Measurements from ENCODE around the gene TBC1D5. TPM values are rescaled to one million over a fixed set of nuclear protein-coding genes. Genes with fewer than 3 reads are reported as not detected.
A peak's percentile ranks its signal among the peaks of the same experiment; 100 is the strongest.
"Not testable (repeated sequence)": the region's sequence is repeated elsewhere in the genome, so short reads cannot be mapped to it uniquely, and the experiment has no call there.

TBC1D5 gene
- total RNA-seq, 1 experiment from 2014 or later, result 26.1 TPM

- H3K4me1 Mint-ChIP-seq; H3K27ac Mint-ChIP-seq; H3K27me3 Mint-ChIP-seq (ENCODE audit: low read depth); DNase-seq (ENCODE audit: low spot score); H3K4me3 Mint-ChIP-seq; ATAC-seq; CTCF ChIA-PET; POLR2A ChIA-PET; H3K36me3 Mint-ChIP-seq; H3K9me3 Mint-ChIP-seq: not testable (repeated sequence)
Observed at GRCh38 chr3:17649748-17650147, 92.7 kb downstream of the TBC1D5 start.

GRCh38 chr3:17648630-17649355 is 93.6 kb downstream of the TBC1D5 start:
- H3K9me3 Mint-ChIP-seq; H3K36me3 Mint-ChIP-seq; ATAC-seq; H3K27ac Mint-ChIP-seq; CTCF ChIA-PET; POLR2A ChIA-PET; H3K27me3 Mint-ChIP-seq (ENCODE audit: low read depth); H3K4me3 Mint-ChIP-seq; H3K4me1 Mint-ChIP-seq; DNase-seq (ENCODE audit: low spot score): not testable (repeated sequence)

GRCh38 chr3:17645074-17645698 is 97.2 kb downstream of the TBC1D5 start:
- POLR2A ChIA-PET, result interaction anchor here (1.3 kb wide), 1 partner anchor 196 kb away, joined by 3 read pairs; no protein-coding TSS in a partner anchor
- peaks cover 8% of the 10 kb centered on the region for H3K9me3 Mint-ChIP-seq
- no peaks in the 10 kb centered on the region for H3K27me3 Mint-ChIP-seq (ENCODE audit: low read depth)
- ATAC-seq (peak; percentile 62), DNase-seq (ENCODE audit: low spot score) (no peak)
- no peaks in the 10 kb centered on the region for H3K4me1 Mint-ChIP-seq
- H3K4me3 Mint-ChIP-seq, result no peak overlapping the region
- TF ChIP-seq CTCF (IDR thresholded peaks at IDR 0.05), result peak; percentile 51
- TF ChIP-seq E2F1 (CRISPR knock-in tag; IDR thresholded peaks at IDR 0.05), result no peak
- peaks cover 5% of the 10 kb centered on the region for H3K36me3 Mint-ChIP-seq
- no peak overlapping the region for H3K27ac Mint-ChIP-seq
- CTCF ChIA-PET, result interaction anchor here (0.6 to 2.7 kb wide), 39 partner anchors 8 to 334 kb away, joined by 3 to 56 read pairs (median 4); partner anchors contain the start of gene TBC1D5

GRCh38 chr3:17643691-17644090 is 98.7 kb downstream of the TBC1D5 start:
- POLR2A ChIA-PET, result no interaction called here
- Mint-ChIP-seq H3K4me3 (no peak overlapping the region), H3K27me3 (ENCODE audit: low read depth) (no peaks in the 10 kb centered on the region), H3K9me3 (peaks cover under 1% of the 10 kb centered on the region; the same call in 1 of the 2 replicates), H3K27ac (no peak overlapping the region), H3K36me3 (no peaks in the 10 kb centered on the region; the same call in 1 of the 2 replicates), H3K4me1 (0 out of 2 replicates have a peak, but pooled peaks cover 4% of the 10 kb centered on the region)
- DNase-seq (ENCODE audit: low spot score) (no peak), ATAC-seq (no peak)
- CTCF ChIA-PET, result interaction anchor here (2.7 kb wide), 1 partner anchor 198 kb away, joined by 56 read pairs; no protein-coding TSS in a partner anchor
- TF ChIP-seq ZNF396 (CRISPR knock-in tag; IDR thresholded peaks at IDR 0.05; ENCODE audit: borderline replicate concordance) (no peak), TP53 (CRISPR knock-in tag; IDR thresholded peaks at IDR 0.05) (no peak), ZNF263 (CRISPR knock-in tag; IDR thresholded peaks at IDR 0.05; ENCODE audit: low read depth) (no peak), ZNF512 (CRISPR knock-in tag; IDR thresholded peaks at IDR 0.05; ENCODE audit: borderline replicate concordance) (no peak), TEAD1 (CRISPR knock-in tag; IDR thresholded peaks at IDR 0.05) (no peak), ZNF219 (CRISPR knock-in tag; IDR thresholded peaks at IDR 0.05; ENCODE audit: borderline replicate concordance) (no peak), E2F5 (CRISPR knock-in tag; IDR thresholded peaks at IDR 0.05) (no peak), SP1 (CRISPR knock-in tag; conservative IDR thresholded peaks at IDR 0.05) (no peak), ELF4 (CRISPR knock-in tag; IDR thresholded peaks at IDR 0.05; ENCODE audit: low read depth) (no peak), ZNF232 (CRISPR knock-in tag; IDR thresholded peaks at IDR 0.05) (no peak), FOXK1 (CRISPR knock-in tag; IDR thresholded peaks at IDR 0.05) (no peak), ZNF425 (CRISPR knock-in tag; conservative IDR thresholded peaks at IDR 0.05) (no peak), ZBTB43 (CRISPR knock-in tag; IDR thresholded peaks at IDR 0.05) (no peak)

Measured in WTC11 (cell line).